Measurements from ENCODE around the gene PLXDC2. TPM values are rescaled to one million over a fixed set of nuclear protein-coding genes. Genes with fewer than 3 reads are reported as not detected.

The PLXDC2 gene
- total RNA-seq, 1 donor from 2014 or later: 51.3 TPM

GRCh38 chr10:20271490-20271889, 455.3 kb downstream of the PLXDC2 start:
- intact Hi-C loops (cut with DNase I): no loop called here
- DNase-seq (ENCODE audit: extremely low spot score in 2 of 2): no peak
- no peaks in the 10 kb centered on the region for H3K4me1 ChIP-seq
- H3K27ac ChIP-seq: no peak overlapping the region
- H3K36me3 ChIP-seq: no peaks in the 10 kb centered on the region
- no peaks in the 10 kb centered on the region for H3K27me3 ChIP-seq
- H3K9me3 ChIP-seq: no peaks in the 10 kb centered on the region
- no peak overlapping the region for H3K4me3 ChIP-seq
- TF ChIP-seq CTCF (IDR thresholded peaks at IDR 0.05): no peak
- no peak for TF ChIP-seq POLR2A (IDR thresholded peaks at IDR 0.05)
- no peak for TF ChIP-seq POLR2AphosphoS5 (IDR thresholded peaks at IDR 0.05; ENCODE audit: insufficient read depth in 1 of 2, low read depth in 1 of 2)

GRCh38 chr10:20272608-20273007, 456.4 kb downstream of the PLXDC2 start:
- no peak for DNase-seq (ENCODE audit: extremely low spot score in 2 of 2)
- no peak for TF ChIP-seq CTCF (IDR thresholded peaks at IDR 0.05)
- no peak for TF ChIP-seq POLR2AphosphoS5 (IDR thresholded peaks at IDR 0.05; ENCODE audit: insufficient read depth in 1 of 2, low read depth in 1 of 2)
- no peak for TF ChIP-seq POLR2A (IDR thresholded peaks at IDR 0.05)
- H3K27ac ChIP-seq: no peak overlapping the region
- H3K36me3 ChIP-seq: no peaks in the 10 kb centered on the region
- H3K4me3 ChIP-seq: no peak overlapping the region
- intact Hi-C loops (cut with DNase I): no loop called here
- H3K4me1 ChIP-seq: no peaks in the 10 kb centered on the region
- no peaks in the 10 kb centered on the region for H3K9me3 ChIP-seq
- no peaks in the 10 kb centered on the region for H3K27me3 ChIP-seq

GRCh38 chr10:20274571-20274970, 458.3 kb downstream of the PLXDC2 start:
- Histone ChIP-seq H3K36me3 (no peaks in the 10 kb centered on the region), H3K27ac (no peak overlapping the region), H3K4me1 (no peaks in the 10 kb centered on the region), H3K4me3 (no peak overlapping the region), H3K9me3 (no peaks in the 10 kb centered on the region), H3K27me3 (no peaks in the 10 kb centered on the region)
- TF ChIP-seq POLR2A (IDR thresholded peaks at IDR 0.05) (no peak), CTCF (IDR thresholded peaks at IDR 0.05) (no peak), POLR2AphosphoS5 (IDR thresholded peaks at IDR 0.05; ENCODE audit: insufficient read depth in 1 of 2, low read depth in 1 of 2) (no peak)
- intact Hi-C loops (cut with DNase I): no loop called here
- no peak for DNase-seq (ENCODE audit: extremely low spot score in 2 of 2)

- H3K4me3 ChIP-seq: no peak overlapping the region
- TF ChIP-seq POLR2A (IDR thresholded peaks at IDR 0.05): no peak
- TF ChIP-seq POLR2AphosphoS5 (IDR thresholded peaks at IDR 0.05; ENCODE audit: insufficient read depth in 1 of 2, low read depth in 1 of 2): no peak
- no peak for TF ChIP-seq CTCF (IDR thresholded peaks at IDR 0.05)
- no peaks in the 10 kb centered on the region for H3K27me3 ChIP-seq
- H3K36me3 ChIP-seq: peaks cover 0 to 8% of the 10 kb centered on the region in 2 donors
- no peak overlapping the region for H3K27ac ChIP-seq
- H3K9me3 ChIP-seq: no peaks in the 10 kb centered on the region
- no peak for DNase-seq (ENCODE audit: extremely low spot score in 2 of 2)
- intact Hi-C loops (cut with DNase I): no loop called here
- H3K4me1 ChIP-seq: no peaks in the 10 kb centered on the region
Measured at GRCh38 chr10:20276127-20276979, 460.1 kb downstream of the PLXDC2 start.

- DNase-seq (ENCODE audit: extremely low spot score in 2 of 2): no peak
- Histone ChIP-seq H3K27ac (no peak overlapping the region), H3K9me3 (no peaks in the 10 kb centered on the region), H3K4me1 (no peaks in the 10 kb centered on the region), H3K27me3 (no peaks in the 10 kb centered on the region), H3K4me3 (no peak overlapping the region), H3K36me3 (peaks cover 0 to 8% of the 10 kb centered on the region in 2 donors)
- intact Hi-C loops (cut with DNase I): no loop called here
- TF ChIP-seq POLR2AphosphoS5 (IDR thresholded peaks at IDR 0.05; ENCODE audit: insufficient read depth in 1 of 2, low read depth in 1 of 2) (no peak), POLR2A (IDR thresholded peaks at IDR 0.05) (no peak), CTCF (IDR thresholded peaks at IDR 0.05) (no peak)
Measured at GRCh38 chr10:20277820-20278219, 461.6 kb downstream of the PLXDC2 start.

Measured in vagina (tissue), 2 donors.